PC-3 (cell line): ENCODE data around the gene PSME4. TPM values are rescaled to one million over a fixed set of nuclear protein-coding genes. Genes with fewer than 3 reads are reported as not detected.

Experiments
- ATAC-seq: fragments of 200-7000 bp; cut with Tn5 transposase; 2 replicates; pipeline ENCODE4 v1.9.1; 2020; ENCODE audit warnings: mild to moderate bottlenecking, moderate library complexity
- BruUV-seq: library from RNA; stranded (reverse); fragments of 400-500 nt; replicated peaks from 2 replicates; lab custom pipeline; 2021; lab: Mats Ljungman, UMichigan
- CTCF ChIA-PET: fragments of 300-600 bp; sonication (Branson Sonifier 250); formaldehyde crosslinking; loops from one replicate; lab custom pipeline; 2022; ENCODE audit warnings: antibody characterized with exemption; lab: Charles Lee
- POLR2A ChIA-PET: fragments of 300-600 bp; sonication (Branson Sonifier 250); formaldehyde crosslinking; loops from one replicate; lab custom pipeline; 2022; ENCODE audit warnings: antibody characterized with exemption; ENCODE audit not compliant: unreplicated experiment; lab: Charles Lee
- DNase-seq: peaks from one replicate; pipeline ENCODE4 v3.0.0-alpha.2; 2015
- H2AFZ ChIP-seq: fragments of 300-600 bp; sonication (generic); 2 replicates; pipeline ENCODE4 v1.6.0; 2016; ENCODE audit warnings: antibody characterized with exemption, low read length
- H3F3A ChIP-seq: fragments of 300-600 bp; sonication (generic); one replicate; pipeline ENCODE4 v1.6.0; 2017; ENCODE audit warnings: antibody characterized with exemption, low read length, control low read depth, mild to moderate bottlenecking; ENCODE audit not compliant: unreplicated experiment
- H3K27ac ChIP-seq: fragments of 300-600 bp; sonication (generic); 2 replicates; pipeline ENCODE4 v1.5.1; 2016; ENCODE audit warnings: mild to moderate bottlenecking, low read length
- H3K27me3 ChIP-seq: fragments of 300-600 bp; sonication (generic); 2 replicates; pipeline ENCODE4 v1.6.1; 2016; ENCODE audit warnings: low read length, mixed read lengths
- H3K36me3 ChIP-seq: fragments of 300-600 bp; sonication (generic); 2 replicates; pipeline ENCODE4 v1.6.1; 2016; ENCODE audit warnings: low read depth, mixed run types, low read length, mixed read lengths
- H3K4me1 ChIP-seq: fragments of 300-600 bp; sonication (generic); 2 replicates; pipeline ENCODE4 v1.5.1; 2016; ENCODE audit warnings: low read length; ENCODE audit not compliant: insufficient read depth
- H3K4me2 ChIP-seq: fragments of 300-600 bp; sonication (generic); 2 replicates; pipeline ENCODE4 v1.6.0; 2016; ENCODE audit warnings: low read length
- H3K4me3 ChIP-seq: fragments of 300-600 bp; sonication (generic); 2 replicates; pipeline ENCODE4 v1.5.1; 2016; ENCODE audit warnings: mild to moderate bottlenecking, low read length, mixed read lengths
- H3K79me2 ChIP-seq: fragments of 300-600 bp; sonication (generic); 2 replicates; pipeline ENCODE4 v1.6.1; 2017; ENCODE audit warnings: low read length, mixed read lengths
- H3K9ac ChIP-seq: fragments of 300-600 bp; sonication (generic); 2 replicates; pipeline ENCODE4 v1.6.0; 2016; ENCODE audit warnings: mild to moderate bottlenecking, low read length
- H3K9me2 ChIP-seq: fragments of 300-600 bp; sonication (generic); replicated peaks from 2 replicates; pipeline ENCODE4 v1.6.1; 2016; ENCODE audit warnings: mixed run types, low read length, mixed read lengths
- H3K9me3 ChIP-seq: fragments of 300-600 bp; sonication (generic); 2 replicates; pipeline ENCODE4 v1.6.1; 2016; ENCODE audit warnings: low read length, mixed read lengths
- H4K20me1 ChIP-seq: fragments of 300-600 bp; sonication (generic); 2 replicates; pipeline ENCODE4 v1.6.1; 2016; ENCODE audit warnings: low read length, mixed read lengths
- EZH2 ChIP-seq: fragments of 300-600 bp; sonication (generic); IDR thresholded peaks from one replicate; pipeline ENCODE4 v1.6.1; 2017; ENCODE audit warnings: antibody characterized with exemption, mild to moderate bottlenecking, low read length; ENCODE audit not compliant: unreplicated experiment
- EZH2phosphoT487 ChIP-seq: fragments of 300-600 bp; sonication (generic); IDR thresholded peaks from 2 replicates; pipeline ENCODE4 v1.6.1; 2018; ENCODE audit warnings: mild to moderate bottlenecking, antibody characterized with exemption, low read length, borderline replicate concordance
- intact Hi-C: fragments of 100-400 bp; cut with micrococcal nuclease; formaldehyde crosslinking; loops from 2 replicates; pipeline ENCODE4 v1.9.0; 2023
- total RNA-seq: library from RNA; depleted of rRNA; stranded (reverse); fragments of >200 nt; gene quantifications from 2 replicates; pipeline ENCODE4 v1.2.3, GENCODE V29; 2014
- TF ChIP-seq, protein P1 (sequence below): fragments of 300-600 bp; sonication (generic); conservative IDR thresholded peaks from 2 replicates; pipeline ENCODE4 v1.5.1; 2017; ENCODE audit warnings: antibody characterized with exemption, low read depth, mild to moderate bottlenecking, low read length

Gene PSME4
- total RNA-seq, 1 experiment from 2014 or later, result 54.7 TPM

DNA sequence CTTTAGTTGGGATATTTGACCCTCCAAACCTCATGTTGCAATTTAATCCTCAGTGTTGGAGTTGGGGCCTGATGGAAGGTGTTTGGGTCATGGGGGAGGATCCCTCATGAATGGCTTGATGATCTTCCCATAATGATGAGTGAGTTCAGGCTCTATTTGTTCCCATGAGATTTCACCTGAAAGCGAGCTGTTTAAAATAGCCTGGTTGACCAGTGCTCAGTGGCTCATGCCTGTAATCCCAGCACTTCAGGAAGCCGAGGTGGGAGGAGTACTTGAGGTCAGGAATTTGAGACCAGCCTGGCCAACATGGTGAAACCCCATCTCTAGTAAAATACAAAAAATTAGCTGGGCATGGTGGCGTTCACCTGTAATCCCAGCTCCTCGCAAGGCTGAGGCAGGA lies 14.9 kb upstream of the PSME4 start:
- no peaks in the 10 kb centered on the region for H3K9me3 ChIP-seq
- intact Hi-C loops, result loop anchor here (2.0 kb wide), 1 partner anchor 31 kb away; no protein-coding TSS in a partner anchor
- no peaks in the 10 kb centered on the region for H3K36me3 ChIP-seq
- H3K79me2 ChIP-seq, result no peaks in the 10 kb centered on the region
- DNase-seq (no peak), ATAC-seq (no peak)
- H3K27ac ChIP-seq, result no peak overlapping the region
- H4K20me1 ChIP-seq, result no peaks in the 10 kb centered on the region
- no peak for TF ChIP-seq EZH2phosphoT487
- TF ChIP-seq, protein P1, sequence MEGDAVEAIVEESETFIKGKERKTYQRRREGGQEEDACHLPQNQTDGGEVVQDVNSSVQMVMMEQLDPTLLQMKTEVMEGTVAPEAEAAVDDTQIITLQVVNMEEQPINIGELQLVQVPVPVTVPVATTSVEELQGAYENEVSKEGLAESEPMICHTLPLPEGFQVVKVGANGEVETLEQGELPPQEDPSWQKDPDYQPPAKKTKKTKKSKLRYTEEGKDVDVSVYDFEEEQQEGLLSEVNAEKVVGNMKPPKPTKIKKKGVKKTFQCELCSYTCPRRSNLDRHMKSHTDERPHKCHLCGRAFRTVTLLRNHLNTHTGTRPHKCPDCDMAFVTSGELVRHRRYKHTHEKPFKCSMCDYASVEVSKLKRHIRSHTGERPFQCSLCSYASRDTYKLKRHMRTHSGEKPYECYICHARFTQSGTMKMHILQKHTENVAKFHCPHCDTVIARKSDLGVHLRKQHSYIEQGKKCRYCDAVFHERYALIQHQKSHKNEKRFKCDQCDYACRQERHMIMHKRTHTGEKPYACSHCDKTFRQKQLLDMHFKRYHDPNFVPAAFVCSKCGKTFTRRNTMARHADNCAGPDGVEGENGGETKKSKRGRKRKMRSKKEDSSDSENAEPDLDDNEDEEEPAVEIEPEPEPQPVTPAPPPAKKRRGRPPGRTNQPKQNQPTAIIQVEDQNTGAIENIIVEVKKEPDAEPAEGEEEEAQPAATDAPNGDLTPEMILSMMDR, result no peak
- no peak for TF ChIP-seq EZH2
- peaks cover 37% of the 10 kb centered on the region for H3K4me1 ChIP-seq
- ChIA-PET POLR2A (no interaction called here), CTCF (no interaction called here)
- H3K27me3 ChIP-seq, result no peaks in the 10 kb centered on the region
- peaks cover 4% of the 10 kb centered on the region for H3F3A ChIP-seq
- no TSS peak for BruUV-seq
- no peak overlapping the region for H2AFZ ChIP-seq
- no peak overlapping the region for H3K4me3 ChIP-seq
- no peak overlapping the region for H3K4me2 ChIP-seq
- no peaks in the 10 kb centered on the region for H3K9me2 ChIP-seq
- no peak overlapping the region for H3K9ac ChIP-seq

DNA sequence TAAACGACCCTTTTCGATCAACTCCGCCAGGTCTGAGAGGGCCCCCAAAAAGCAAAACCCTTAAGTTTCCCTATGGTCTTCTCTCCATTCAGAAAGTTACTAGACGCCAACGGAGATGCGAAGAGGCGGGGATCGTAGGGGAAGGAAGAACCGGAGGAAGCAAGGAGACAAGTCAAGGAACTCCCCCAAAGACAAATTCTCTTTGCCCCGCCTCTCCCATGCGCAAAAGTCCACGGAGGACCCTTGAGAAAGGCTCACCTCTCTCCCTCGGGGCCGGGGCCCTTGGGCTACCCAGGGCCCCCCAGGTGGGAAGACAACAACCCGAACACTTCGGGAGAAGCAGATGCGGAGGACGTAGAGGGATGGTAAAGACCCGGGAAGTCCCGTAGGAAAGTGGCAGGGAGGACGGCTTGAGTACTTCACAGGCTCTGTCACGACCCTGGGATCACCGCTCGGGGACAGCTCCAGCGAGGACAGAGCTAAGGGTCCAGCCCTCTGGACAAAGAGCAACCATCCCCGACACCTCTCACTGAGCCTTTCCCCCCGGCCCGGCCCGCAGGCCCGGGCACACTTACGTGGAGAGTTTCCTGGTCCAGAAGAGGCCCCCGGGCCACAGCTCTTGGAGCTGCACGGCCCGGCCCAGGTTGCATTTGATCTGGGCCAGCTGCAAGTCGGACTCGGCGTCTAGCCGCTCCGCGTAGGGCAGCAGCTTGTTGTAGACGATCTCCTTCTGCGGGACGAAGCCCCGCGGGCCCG lies 647 bp downstream of the PSME4 start:
- Histone ChIP-seq H3K4me3 (peak overlapping the region; percentile 91), H3K36me3 (no peaks in the 10 kb centered on the region), H3K27me3 (no peaks in the 10 kb centered on the region), H3K4me2 (peak overlapping the region; percentile 81), H3K4me1 (peaks cover 19% of the 10 kb centered on the region), H2AFZ (no peak overlapping the region), H3K9me2 (no peaks in the 10 kb centered on the region), H3K9me3 (no peaks in the 10 kb centered on the region), H3F3A (no peaks in the 10 kb centered on the region), H3K79me2 (peaks cover 63% of the 10 kb centered on the region), H3K9ac (peak overlapping the region; percentile 93), H3K27ac (peak overlapping the region; percentile 58), H4K20me1 (peaks cover 46% of the 10 kb centered on the region)
- POLR2A ChIA-PET, result interaction anchor here (0.6 kb wide), 3 partner anchors 21 to 360 kb away, joined by 3 to 30 read pairs (median 4); no protein-coding TSS in a partner anchor
- ATAC-seq, result peak; percentile 40
- no TSS peak for BruUV-seq
- CTCF ChIA-PET, result interaction anchor here (0.6 kb wide), 1 partner anchor 38 kb away, joined by 8 read pairs; no protein-coding TSS in a partner anchor
- TF ChIP-seq, protein P1, result no peak
- TF ChIP-seq EZH2phosphoT487 (no peak), EZH2 (no peak)
- DNase-seq, result peak; percentile 22
- intact Hi-C loops, result loop anchor here (1.0 to 2.0 kb wide), 3 partner anchors 17 to 115 kb away; no protein-coding TSS in a partner anchor
